Lower leg skin (tissue), 4 donors: ENCODE measurements around the gene TTC38. TPM values are rescaled to one million over a fixed set of nuclear protein-coding genes. Genes with fewer than 3 reads are reported as not detected.
A peak's percentile ranks its signal among the peaks of the same experiment; 100 is the strongest.
"Not testable (repeated sequence)": the region's sequence is repeated elsewhere in the genome, so short reads cannot be mapped to it uniquely, and the experiment has no call there.

Experiments used
- DNase-seq, 2 donors: peaks; one replicate each; pipeline ENCODE4 v3.0.0-alpha.2; 2019; ENCODE audit warnings: low spot score in 2 of 2
- H3K4me3 ChIP-seq: fragments of 200-600 bp; sonication (generic); 2 replicates; pipeline ENCODE4 v1.5.1; 2017; ENCODE audit warnings: mild to moderate bottlenecking, low read depth; ENCODE audit not compliant: poor library complexity, severe bottlenecking
- POLR2A ChIP-seq, 2 donors: fragments of 450-650 bp; IDR thresholded peaks; one replicate each; pipeline ENCODE4 v1.6.1; 2016 to 2017; ENCODE audit warnings: antibody characterized with exemption in 2 of 2, mild to moderate bottlenecking in 1 of 2, moderate library complexity in 1 of 2
- WGBS, 2 donors: methylation state at CpG; one replicate each; pipeline ENCODE4 v1.1.5; 2018; 5-methylcytosine and 5-hydroxymethylcytosine counted together
- intact Hi-C: fragments of 100-400 bp; cut with DNase I; formaldehyde crosslinking; loops from one replicate; pipeline ENCODE4 v1.15.0; 2023; ENCODE audit warnings: low total_unique reads
- total RNA-seq, 4 donors: library from RNA; depleted of rRNA; stranded (reverse); fragments of >200 nt; gene quantifications; one replicate each; pipeline ENCODE4 v1.1.0, GENCODE V29; 2016
- TF ChIP-seq, protein P1 (sequence below), 3 donors: fragments of 450-650 bp; IDR thresholded peaks; one replicate each; pipeline ENCODE4 v1.5.1; 2016; ENCODE audit warnings: antibody characterized with exemption in 3 of 3, mild to moderate bottlenecking in 3 of 3, moderate library complexity in 2 of 3

The TTC38 gene
- total RNA-seq, 4 donors from 2014 or later = 19.1 to 44.7 (median 22.0) TPM

DNA sequence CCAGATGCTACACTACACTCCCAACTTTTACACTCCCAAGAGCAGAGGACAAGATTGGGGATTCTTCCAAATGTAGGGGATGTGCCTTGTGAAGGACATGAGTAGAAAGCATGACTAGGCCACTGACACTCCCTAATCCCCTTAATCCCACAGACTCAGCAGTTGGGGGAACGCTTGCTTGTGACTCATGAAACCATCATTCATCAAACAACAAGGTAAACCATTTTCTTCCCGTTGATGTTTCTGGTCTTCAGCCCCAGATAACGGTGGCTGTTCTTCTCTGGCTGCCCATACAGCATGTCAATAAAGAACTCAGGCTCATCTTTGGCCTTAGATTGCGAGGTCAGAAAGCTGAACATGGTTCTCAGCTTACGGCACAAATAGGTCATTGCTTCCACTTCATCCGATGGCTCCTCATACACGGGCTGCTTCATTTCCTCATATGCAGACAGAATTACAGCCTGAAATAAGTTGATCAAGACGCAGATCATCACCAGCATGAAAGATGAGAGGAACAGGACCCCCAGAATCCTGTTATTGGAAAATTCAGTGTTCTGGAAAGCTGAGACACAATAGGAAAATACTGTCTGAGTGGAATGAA lies 11.3 kb upstream of the TTC38 start:
- TF ChIP-seq, protein P1, sequence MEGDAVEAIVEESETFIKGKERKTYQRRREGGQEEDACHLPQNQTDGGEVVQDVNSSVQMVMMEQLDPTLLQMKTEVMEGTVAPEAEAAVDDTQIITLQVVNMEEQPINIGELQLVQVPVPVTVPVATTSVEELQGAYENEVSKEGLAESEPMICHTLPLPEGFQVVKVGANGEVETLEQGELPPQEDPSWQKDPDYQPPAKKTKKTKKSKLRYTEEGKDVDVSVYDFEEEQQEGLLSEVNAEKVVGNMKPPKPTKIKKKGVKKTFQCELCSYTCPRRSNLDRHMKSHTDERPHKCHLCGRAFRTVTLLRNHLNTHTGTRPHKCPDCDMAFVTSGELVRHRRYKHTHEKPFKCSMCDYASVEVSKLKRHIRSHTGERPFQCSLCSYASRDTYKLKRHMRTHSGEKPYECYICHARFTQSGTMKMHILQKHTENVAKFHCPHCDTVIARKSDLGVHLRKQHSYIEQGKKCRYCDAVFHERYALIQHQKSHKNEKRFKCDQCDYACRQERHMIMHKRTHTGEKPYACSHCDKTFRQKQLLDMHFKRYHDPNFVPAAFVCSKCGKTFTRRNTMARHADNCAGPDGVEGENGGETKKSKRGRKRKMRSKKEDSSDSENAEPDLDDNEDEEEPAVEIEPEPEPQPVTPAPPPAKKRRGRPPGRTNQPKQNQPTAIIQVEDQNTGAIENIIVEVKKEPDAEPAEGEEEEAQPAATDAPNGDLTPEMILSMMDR (IDR thresholded peaks at IDR 0.05) = no peak
- TF ChIP-seq POLR2A (IDR thresholded peaks at IDR 0.05) = no peak
- 92 to 93% methylated on average over 8 of the region's 8 CpGs for whole genome bisulfite sequencing, 2 donors
- intact Hi-C loops = no loop called here
- DNase-seq = no peak
- no peak overlapping the region for H3K4me3 ChIP-seq

DNA sequence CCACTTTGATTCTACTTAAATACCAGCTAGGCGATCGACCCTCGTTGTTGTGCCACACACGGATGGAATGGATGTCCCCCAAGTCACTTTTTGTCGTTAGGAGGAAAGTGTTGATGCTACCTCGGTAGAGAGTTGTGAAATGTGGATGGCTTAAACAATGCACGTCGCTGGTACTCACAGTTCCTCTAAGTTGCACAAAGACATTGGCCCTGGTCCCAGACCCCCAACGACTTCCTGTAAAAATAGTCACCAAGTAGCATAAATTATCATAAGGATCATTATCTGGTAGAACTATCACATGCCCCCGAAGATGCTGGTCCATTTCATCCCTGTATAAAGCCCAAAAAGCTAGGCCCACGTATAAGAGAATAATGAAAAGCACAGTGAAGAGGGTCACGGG lies 8.4 kb upstream of the TTC38 start:
- WGBS, 2 donors = 85 to 86% methylated on average over 12 of the region's 12 CpGs
- intact Hi-C loops = no loop called here
- TF ChIP-seq, protein P1 (IDR thresholded peaks at IDR 0.05) = no peak
- no peak for TF ChIP-seq POLR2A (IDR thresholded peaks at IDR 0.05)
- DNase-seq = peak in 1 of 2 donors; percentile 83
- H3K4me3 ChIP-seq = no peak overlapping the region

DNA sequence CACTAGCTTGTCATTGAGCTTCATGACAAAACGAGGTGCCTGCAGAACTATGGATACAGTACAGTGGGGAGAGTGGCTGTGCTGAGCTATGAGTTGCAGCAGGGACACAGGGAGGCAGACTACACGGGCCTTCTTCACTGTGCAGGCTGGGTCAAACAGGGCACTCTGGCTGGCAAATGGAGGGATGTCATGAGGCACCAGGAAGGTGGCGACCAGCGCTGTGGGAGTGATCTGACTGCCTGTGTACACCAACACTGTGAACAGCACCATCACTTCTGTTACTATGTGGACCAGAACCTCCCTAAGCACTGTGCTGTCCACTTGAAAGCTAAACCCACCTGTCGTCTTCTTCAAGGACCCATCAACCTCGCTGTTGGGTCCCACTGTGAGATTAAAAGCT lies 7.8 kb upstream of the TTC38 start:
- intact Hi-C loops = no loop called here
- no peak overlapping the region for H3K4me3 ChIP-seq
- DNase-seq = no peak
- 80 to 87% methylated on average over 6 of the region's 6 CpGs for whole genome bisulfite sequencing, 2 donors
- TF ChIP-seq POLR2A (IDR thresholded peaks at IDR 0.05) = no peak
- TF ChIP-seq, protein P1 (IDR thresholded peaks at IDR 0.05) = no peak

DNA sequence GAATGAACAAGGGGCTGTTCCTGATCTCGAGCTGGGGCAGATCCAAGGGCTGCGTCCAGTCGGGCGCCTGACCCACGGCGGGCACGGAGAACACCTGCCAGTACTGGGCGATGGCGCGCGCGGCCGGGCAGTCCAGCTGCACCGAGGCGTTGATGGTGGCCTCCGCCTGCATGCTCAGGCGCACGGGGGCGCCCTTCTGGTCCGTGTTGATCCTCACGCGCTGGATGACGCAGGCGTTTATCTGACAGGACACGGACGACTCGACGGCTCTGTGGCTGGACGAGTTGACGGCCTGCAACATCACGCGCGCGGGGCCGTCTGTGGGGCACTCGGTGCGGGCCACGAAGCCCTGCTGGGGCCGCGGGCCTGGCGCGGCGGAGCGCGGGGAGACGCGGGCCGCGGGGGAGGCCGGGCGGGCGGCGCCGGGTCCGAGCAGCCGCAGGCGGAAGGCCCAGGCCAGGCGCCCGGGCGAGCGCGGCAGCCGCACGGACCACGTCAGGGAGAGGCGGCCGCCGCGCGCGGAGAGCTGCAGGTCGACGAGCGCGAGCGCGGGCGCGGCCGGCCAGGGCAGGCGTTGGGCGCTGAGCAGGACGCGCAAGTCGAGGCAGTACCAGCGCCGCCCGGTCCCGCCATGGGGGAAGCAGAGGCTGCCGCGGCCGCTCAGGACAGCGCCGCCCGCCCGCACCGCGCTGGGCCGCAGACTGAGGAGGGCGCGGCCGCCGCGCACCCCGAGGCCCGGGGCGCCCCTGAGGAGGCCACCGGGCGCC lies 5.2 kb upstream of the TTC38 start:
- TF ChIP-seq, protein P1 (IDR thresholded peaks at IDR 0.05) = no peak
- no peak for TF ChIP-seq POLR2A (IDR thresholded peaks at IDR 0.05)
- 17 to 50% methylated on average over 13 to 24 of the region's 109 CpGs for WGBS, 2 donors
- H3K4me3 ChIP-seq = no peak overlapping the region
- intact Hi-C loops = no loop called here
- DNase-seq = peak in 1 of 2 donors; percentile 91

DNA sequence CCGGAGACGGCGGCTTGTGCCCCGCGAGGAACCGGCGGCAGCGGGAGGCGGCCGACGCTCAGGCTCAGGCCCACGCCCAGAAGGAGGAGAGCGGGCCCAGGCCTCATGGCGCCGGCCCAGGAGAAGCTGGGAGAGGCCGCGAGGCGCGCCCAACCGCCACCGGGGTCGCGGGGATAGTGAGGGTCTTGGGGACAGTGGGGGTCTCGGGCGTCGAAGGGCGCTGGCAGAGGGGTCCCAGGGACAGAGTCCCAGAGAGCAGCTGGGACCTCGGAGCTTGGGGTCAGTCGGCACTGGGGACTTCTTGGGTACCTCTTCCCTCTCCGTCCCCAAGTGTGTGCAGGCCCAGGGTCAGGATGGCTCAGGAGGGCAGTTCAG lies 4.6 kb upstream of the TTC38 start, which contains the start of gene PKDREJ:
TSS of gene PKDREJ (minus strand) at position 128 of the 375 bp plus-strand sequence. CDS start at position 107, 21 bp downstream.
- intact Hi-C loops = no loop called here
- WGBS, 2 donors = 52 to 82% methylated on average over 7 to 22 of the region's 30 CpGs
- TF ChIP-seq, protein P1 (IDR thresholded peaks at IDR 0.05) = no peak
- TF ChIP-seq POLR2A (IDR thresholded peaks at IDR 0.05) = no peak
- no peak within 1 kb of the TSS for H3K4me3 ChIP-seq
- DNase-seq = no peak

DNA sequence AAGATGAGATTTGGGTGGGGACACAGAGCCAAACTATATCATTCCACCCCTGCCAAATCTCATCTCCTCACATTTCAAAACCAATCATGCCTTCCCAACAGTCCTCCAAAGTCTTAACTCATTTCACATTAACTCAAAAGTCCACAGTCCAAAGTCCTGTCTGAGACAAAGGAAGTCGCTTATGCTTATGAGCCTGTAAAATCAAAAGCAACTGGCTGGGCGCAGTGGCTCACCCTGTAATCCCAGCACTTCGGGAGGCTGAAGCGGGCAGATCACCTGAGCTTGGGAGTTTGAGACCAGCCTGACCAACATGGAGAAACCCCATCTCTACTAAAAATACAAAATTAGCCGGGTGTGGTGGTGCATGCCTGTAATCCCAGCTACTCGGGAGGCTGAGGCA lies 3.3 kb upstream of the TTC38 start:
- intact Hi-C loops = not testable (repeated sequence)
- 99 to 100% methylated on average over 6 of the region's 6 CpGs for WGBS, 2 donors

DNA sequence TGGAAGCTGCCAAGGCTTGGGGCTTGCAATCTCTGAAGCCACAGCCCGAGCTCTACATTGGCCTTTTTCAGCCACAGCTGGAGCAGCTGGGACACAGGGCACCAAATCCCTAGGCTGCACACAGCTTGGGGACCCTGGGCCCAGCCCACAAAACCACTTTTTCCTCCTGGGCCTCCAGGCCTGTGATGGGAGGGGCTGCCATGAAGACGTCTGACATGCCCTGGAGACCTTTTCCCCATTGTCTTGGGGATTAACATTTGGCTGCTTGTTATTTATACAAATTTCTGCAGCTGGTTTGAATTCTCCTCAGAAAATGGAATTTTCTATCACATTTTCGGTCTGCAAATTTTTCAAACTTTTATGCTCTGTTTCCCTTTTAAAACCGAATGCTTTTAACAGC lies 2.2 kb upstream of the TTC38 start:
- intact Hi-C loops, DNase-seq, H3K4me3 ChIP-seq: not testable (repeated sequence)
- WGBS, 2 donors = 69 to 85% methylated on average over 3 to 4 of the region's 4 CpGs

More for the DNA sequence above, 3.3 kb upstream of the TTC38 start:
- H3K4me3 ChIP-seq = not testable (repeated sequence)
- peak in 1 of 2 donors; percentile 53 for DNase-seq
